Hepatocyte (in vitro differentiated cells): Measurements from ENCODE around the gene MEX3B. TPM values are rescaled to one million over a fixed set of nuclear protein-coding genes. Genes with fewer than 3 reads are reported as not detected.

Source experiments
- DNase-seq: peaks from one replicate; pipeline ENCODE4 v3.0.0-alpha.2; 2016; ENCODE audit warnings: low spot score
- H2AFZ ChIP-seq: fragments of 200-600 bp; sonication (generic); 2 replicates; pipeline ENCODE4 v1.6.0; 2016; ENCODE audit warnings: antibody characterized with exemption, mild to moderate bottlenecking
- H3K27ac ChIP-seq: fragments of 200-600 bp; sonication (generic); 2 replicates; pipeline ENCODE4 v1.5.1; 2016; ENCODE audit warnings: mild to moderate bottlenecking
- H3K27me3 ChIP-seq: fragments of 200-600 bp; sonication (generic); 2 replicates; pipeline ENCODE4 v1.6.1; 2016
- H3K36me3 ChIP-seq: fragments of 200-600 bp; sonication (generic); replicated peaks from 2 replicates; pipeline ENCODE4 v1.5.1; 2016; ENCODE audit warnings: low read depth; ENCODE audit not compliant: insufficient read depth
- H3K4me1 ChIP-seq: fragments of 200-600 bp; sonication (generic); 2 replicates; pipeline ENCODE4 v1.5.1; 2016; ENCODE audit warnings: mild to moderate bottlenecking, moderate library complexity; ENCODE audit not compliant: insufficient read depth
- H3K4me2 ChIP-seq: fragments of 200-600 bp; sonication (generic); 2 replicates; pipeline ENCODE4 v1.6.0; 2016
- H3K4me3 ChIP-seq: fragments of 200-600 bp; sonication (generic); 2 replicates; pipeline ENCODE4 v1.5.1; 2016; ENCODE audit warnings: mild to moderate bottlenecking
- H3K79me2 ChIP-seq: fragments of 200-600 bp; sonication (generic); 2 replicates; pipeline ENCODE4 v1.6.0; 2017; ENCODE audit warnings: mild to moderate bottlenecking
- H3K9me2 ChIP-seq: fragments of 200-600 bp; sonication (generic); replicated peaks from 2 replicates; pipeline ENCODE4 v1.6.0; 2017; ENCODE audit warnings: mild to moderate bottlenecking; ENCODE audit not compliant: insufficient read depth
- H3K9me3 ChIP-seq: fragments of 200-600 bp; sonication (generic); 2 replicates; pipeline ENCODE4 v1.5.1; 2016; ENCODE audit warnings: low read depth, mild to moderate bottlenecking
- H4K20me1 ChIP-seq: fragments of 200-600 bp; sonication (generic); 2 replicates; pipeline ENCODE4 v1.6.0; 2016; ENCODE audit warnings: mild to moderate bottlenecking; ENCODE audit not compliant: insufficient read depth, poor library complexity, severe bottlenecking
- EZH2 ChIP-seq: fragments of 200-600 bp; sonication (generic); IDR thresholded peaks from 2 replicates; pipeline ENCODE4 v1.6.1; 2016; ENCODE audit warnings: antibody characterized with exemption, mild to moderate bottlenecking, borderline replicate concordance
- EZH2phosphoT487 ChIP-seq: fragments of 200-600 bp; sonication (generic); IDR thresholded peaks from one replicate; pipeline ENCODE4 v1.6.1; 2018; ENCODE audit warnings: antibody characterized with exemption, mild to moderate bottlenecking, low read depth, moderate library complexity; ENCODE audit not compliant: unreplicated experiment, severe bottlenecking
- WGBS: methylation state at CpG from one replicate; pipeline ENCODE4 v1.1.6; 2016; ENCODE audit warnings: low lambda C conversion rate; ENCODE audit errors: missing lambda C conversion rate; 5-methylcytosine and 5-hydroxymethylcytosine counted together
- polyA plus RNA-seq: library from polyadenylated mRNA; unstranded; fragments of >200 nt; fragmentation: Nextera tagmentation; extraction: Ambion mirVana; gene quantifications from 2 replicates; pipeline ENCODE4 v1.2.1, GENCODE V29; 2016
- total RNA-seq: library from RNA; depleted of rRNA; stranded (reverse); fragments of >200 nt; gene quantifications from 2 replicates; pipeline ENCODE4 v1.2.3, GENCODE V29; 2014
- TF ChIP-seq, protein P1 (sequence below): fragments of 200-600 bp; sonication (generic); IDR thresholded peaks from 2 replicates; pipeline ENCODE4 v1.5.1; 2016; ENCODE audit warnings: antibody characterized with exemption, mild to moderate bottlenecking; ENCODE audit not compliant: poor library complexity

Gene MEX3B
- total and polyA plus RNA-seq, 2 experiments from 2014 or later = 4.8 to 10.0 TPM

DNA sequence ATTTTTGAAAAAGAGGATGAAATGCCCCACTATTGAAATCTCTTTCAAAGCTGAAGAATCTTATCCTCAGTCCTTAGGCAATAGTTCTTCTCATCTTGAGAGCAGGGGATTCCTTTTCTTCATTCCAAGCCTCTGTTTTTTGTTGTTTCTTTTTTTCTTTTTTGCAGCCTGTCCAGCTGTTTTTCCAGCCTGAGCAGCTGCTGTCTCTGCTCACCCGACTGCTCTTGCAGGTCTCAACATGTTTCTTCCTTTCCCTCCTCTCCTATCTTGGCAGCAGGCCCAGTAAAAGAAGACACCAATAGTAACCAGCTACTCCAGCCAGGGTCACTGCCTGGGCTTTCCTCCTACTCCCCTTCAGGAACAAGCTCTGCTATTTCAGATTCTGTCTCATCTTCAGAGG, 23.8 kb downstream of the MEX3B start:
- TF ChIP-seq, protein P1, sequence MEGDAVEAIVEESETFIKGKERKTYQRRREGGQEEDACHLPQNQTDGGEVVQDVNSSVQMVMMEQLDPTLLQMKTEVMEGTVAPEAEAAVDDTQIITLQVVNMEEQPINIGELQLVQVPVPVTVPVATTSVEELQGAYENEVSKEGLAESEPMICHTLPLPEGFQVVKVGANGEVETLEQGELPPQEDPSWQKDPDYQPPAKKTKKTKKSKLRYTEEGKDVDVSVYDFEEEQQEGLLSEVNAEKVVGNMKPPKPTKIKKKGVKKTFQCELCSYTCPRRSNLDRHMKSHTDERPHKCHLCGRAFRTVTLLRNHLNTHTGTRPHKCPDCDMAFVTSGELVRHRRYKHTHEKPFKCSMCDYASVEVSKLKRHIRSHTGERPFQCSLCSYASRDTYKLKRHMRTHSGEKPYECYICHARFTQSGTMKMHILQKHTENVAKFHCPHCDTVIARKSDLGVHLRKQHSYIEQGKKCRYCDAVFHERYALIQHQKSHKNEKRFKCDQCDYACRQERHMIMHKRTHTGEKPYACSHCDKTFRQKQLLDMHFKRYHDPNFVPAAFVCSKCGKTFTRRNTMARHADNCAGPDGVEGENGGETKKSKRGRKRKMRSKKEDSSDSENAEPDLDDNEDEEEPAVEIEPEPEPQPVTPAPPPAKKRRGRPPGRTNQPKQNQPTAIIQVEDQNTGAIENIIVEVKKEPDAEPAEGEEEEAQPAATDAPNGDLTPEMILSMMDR = no peak
- TF ChIP-seq EZH2phosphoT487 (no peak), EZH2 (no peak)
- Histone ChIP-seq H3K9me2 (no peaks in the 10 kb centered on the region), H3K4me1 (no peaks in the 10 kb centered on the region), H3K27ac (no peak overlapping the region), H2AFZ (no peak overlapping the region), H3K4me2 (no peak overlapping the region), H3K4me3 (no peak overlapping the region), H3K9me3 (no peaks in the 10 kb centered on the region), H3K27me3 (peaks cover 5% of the 10 kb centered on the region), H3K79me2 (no peaks in the 10 kb centered on the region), H4K20me1 (no peaks in the 10 kb centered on the region), H3K36me3 (no peaks in the 10 kb centered on the region)
- DNase-seq = peak; percentile 29
- 59% methylated on average over 1 of the region's 1 CpG for WGBS

DNA sequence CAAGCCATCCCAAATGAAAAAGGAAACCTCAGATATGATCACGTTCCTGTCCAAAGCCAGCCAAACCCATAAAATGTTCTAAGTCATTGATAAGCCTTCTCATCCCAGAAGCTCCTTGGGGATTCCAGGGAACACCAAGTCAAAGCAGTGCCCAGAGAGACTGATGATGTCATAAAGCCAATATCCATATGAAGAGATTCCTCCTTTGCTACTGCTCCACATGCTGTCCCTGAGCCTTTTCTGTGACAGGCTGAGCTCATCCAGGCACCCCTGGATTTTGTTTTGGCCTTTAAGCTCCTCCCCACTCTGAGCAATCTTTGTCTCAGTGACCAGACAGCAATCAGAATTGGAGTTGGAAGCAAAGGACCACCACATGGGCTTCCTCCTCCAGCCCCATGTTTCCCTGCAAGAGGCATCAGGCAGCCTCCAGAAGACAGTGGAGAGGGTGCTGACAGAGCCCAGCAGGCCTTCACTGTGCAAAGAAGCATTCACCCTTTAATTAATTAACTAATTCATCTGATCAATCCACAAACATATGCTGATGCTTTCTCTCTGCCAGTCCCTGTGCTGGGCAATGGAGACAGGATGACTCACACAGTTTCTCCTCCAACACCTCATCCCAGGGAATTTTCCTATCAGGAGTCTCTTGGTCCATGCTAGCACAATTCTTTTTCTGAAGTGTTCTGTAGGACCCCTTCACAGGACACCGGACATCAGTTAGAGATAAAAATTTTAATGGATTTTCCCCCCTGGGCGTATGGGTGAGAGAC, 25.0 kb downstream of the MEX3B start:
- H3K9me3 ChIP-seq = no peaks in the 10 kb centered on the region
- TF ChIP-seq EZH2phosphoT487 (no peak), EZH2 (no peak)
- TF ChIP-seq, protein P1 = no peak
- no peaks in the 10 kb centered on the region for H4K20me1 ChIP-seq
- no peak overlapping the region for H3K4me3 ChIP-seq
- H3K9me2 ChIP-seq = no peaks in the 10 kb centered on the region
- H3K27me3 ChIP-seq = peaks cover 5% of the 10 kb centered on the region
- no peak overlapping the region for H3K27ac ChIP-seq
- no peak overlapping the region for H2AFZ ChIP-seq
- no peaks in the 10 kb centered on the region for H3K36me3 ChIP-seq
- no peak overlapping the region for H3K4me2 ChIP-seq
- H3K79me2 ChIP-seq = no peaks in the 10 kb centered on the region
- no peaks in the 10 kb centered on the region for H3K4me1 ChIP-seq
- WGBS = 70% methylated on average over 3 of the region's 3 CpGs
- no peak for DNase-seq

DNA sequence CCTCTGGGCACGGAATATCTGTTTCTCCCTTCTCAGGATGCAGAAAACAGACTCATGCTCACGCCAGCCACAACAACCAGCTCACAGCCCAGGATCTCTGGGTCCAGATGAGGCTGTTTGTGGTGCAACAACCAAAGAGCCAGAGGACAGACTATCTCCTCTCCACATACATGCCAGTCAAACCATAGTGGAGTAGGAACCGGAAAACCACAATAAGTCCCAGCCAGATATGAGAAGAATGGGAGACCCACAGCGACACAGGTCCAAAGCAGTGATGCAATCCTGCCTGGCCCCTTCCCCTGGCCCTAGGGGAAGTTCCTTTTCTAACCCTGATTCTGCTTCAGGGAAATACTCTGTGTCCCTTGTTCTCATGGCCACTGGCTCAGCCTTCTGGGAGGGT, 27.6 kb downstream of the MEX3B start:
- Histone ChIP-seq H3K79me2 (no peaks in the 10 kb centered on the region), H3K27ac (no peak overlapping the region), H3K36me3 (no peaks in the 10 kb centered on the region), H4K20me1 (no peaks in the 10 kb centered on the region), H3K9me3 (no peaks in the 10 kb centered on the region), H3K27me3 (peaks cover 5% of the 10 kb centered on the region), H3K9me2 (no peaks in the 10 kb centered on the region), H3K4me3 (no peak overlapping the region), H3K4me1 (no peaks in the 10 kb centered on the region), H2AFZ (no peak overlapping the region), H3K4me2 (no peak overlapping the region)
- TF ChIP-seq, protein P1 = no peak
- no peak for TF ChIP-seq EZH2phosphoT487
- 92% methylated on average over 4 of the region's 4 CpGs for WGBS
- DNase-seq = no peak
